AG10803 (cell line): Measurements from ENCODE around the gene ANO6.

ENCODE experiments used
- DNase-seq: peaks from one replicate; pipeline ENCODE4 v3.0.0; 2010; ENCODE audit warnings: low read depth
- H3K4me3 ChIP-seq: 2 replicates; pipeline ENCODE4 v1.5.1; 2011; ENCODE audit warnings: mild to moderate bottlenecking, low read length, control low read depth
- TF ChIP-seq, protein P1 (sequence below): conservative IDR thresholded peaks from 2 replicates; pipeline ENCODE4 v1.5.1; 2011; ENCODE audit warnings: mild to moderate bottlenecking, low read length, control low read depth, inconsistent platforms

Gene ANO6

DNA sequence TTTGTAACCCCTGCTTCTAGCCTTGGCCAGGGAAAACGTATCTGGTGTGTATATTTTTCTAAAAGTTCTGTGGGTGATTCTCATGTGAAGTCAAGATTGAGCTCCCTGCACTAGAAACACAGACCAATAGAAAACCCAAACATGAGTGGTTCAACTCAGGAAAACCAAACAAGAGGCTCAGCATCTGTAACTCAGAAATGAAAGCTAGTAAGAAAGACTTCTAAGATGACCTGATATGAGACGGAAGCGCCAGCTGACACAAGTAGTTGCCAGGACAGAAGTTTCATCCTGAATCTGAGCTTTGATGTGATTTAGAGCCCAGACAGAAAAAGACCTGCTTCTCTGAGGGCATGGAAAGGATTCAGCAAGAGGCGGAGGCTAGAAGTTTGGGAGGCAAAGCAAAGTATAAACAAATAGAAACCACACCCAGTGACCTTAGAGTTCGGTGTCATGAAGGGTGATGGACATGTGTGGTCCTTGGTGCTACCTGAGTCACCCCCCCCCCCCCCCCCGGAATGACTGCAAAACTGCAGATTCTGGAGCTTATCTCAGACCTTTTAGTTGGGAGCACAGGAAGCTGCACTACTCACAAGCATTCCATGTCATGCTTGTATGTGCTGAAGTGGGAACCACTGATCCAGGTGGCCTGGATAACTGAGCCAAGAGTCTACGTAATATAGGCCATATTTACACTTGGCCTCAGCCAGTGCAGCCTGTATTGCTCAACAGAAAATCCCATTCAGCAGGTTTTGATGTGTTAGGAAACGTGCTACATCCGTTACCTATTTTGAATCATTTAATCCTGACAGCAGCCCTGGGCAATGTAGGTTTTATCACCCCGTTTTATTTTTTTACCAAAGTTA is 191.3 kb downstream of the ANO6 start:
- TF ChIP-seq, protein P1, sequence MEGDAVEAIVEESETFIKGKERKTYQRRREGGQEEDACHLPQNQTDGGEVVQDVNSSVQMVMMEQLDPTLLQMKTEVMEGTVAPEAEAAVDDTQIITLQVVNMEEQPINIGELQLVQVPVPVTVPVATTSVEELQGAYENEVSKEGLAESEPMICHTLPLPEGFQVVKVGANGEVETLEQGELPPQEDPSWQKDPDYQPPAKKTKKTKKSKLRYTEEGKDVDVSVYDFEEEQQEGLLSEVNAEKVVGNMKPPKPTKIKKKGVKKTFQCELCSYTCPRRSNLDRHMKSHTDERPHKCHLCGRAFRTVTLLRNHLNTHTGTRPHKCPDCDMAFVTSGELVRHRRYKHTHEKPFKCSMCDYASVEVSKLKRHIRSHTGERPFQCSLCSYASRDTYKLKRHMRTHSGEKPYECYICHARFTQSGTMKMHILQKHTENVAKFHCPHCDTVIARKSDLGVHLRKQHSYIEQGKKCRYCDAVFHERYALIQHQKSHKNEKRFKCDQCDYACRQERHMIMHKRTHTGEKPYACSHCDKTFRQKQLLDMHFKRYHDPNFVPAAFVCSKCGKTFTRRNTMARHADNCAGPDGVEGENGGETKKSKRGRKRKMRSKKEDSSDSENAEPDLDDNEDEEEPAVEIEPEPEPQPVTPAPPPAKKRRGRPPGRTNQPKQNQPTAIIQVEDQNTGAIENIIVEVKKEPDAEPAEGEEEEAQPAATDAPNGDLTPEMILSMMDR = no peak
- no peak for DNase-seq
- H3K4me3 ChIP-seq = no peak overlapping the region

DNA sequence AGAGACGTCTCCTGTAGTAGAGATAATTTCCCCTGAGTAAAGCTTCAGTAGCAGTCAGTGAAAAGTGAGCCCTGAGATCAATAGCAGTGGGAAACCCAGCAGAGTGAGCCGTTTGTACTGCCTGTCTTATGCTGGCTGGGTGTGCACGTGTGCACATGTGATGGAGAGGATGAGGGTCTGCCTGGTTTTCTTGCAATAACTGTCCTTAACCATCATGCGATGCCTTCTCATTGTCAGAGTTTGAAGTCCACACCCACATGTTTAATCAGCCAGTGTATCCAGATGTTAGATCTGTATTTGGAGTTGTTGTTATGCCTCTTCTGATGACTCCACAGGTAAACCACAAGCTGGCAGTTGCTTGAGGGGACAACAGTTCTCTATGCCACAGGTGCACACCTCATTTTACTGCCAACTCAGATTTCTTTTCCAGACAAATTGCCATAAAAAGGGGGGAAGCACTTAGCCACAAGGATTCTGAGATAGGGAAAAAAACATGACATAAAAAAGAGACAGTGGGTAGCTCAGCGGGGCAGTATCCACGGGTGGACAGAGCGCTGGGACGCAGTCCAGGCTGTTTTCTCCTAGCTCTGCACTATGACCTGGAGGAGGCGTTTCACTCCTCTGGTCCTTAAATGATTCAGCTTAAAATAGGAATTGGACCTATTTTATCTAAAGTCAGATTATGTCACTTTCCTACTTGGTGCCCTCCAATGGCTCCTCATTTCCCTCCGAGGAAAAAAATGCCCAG is 192.3 kb downstream of the ANO6 start:
- TF ChIP-seq, protein P1 = no peak
- no peak for DNase-seq
- H3K4me3 ChIP-seq = no peak overlapping the region

DNA sequence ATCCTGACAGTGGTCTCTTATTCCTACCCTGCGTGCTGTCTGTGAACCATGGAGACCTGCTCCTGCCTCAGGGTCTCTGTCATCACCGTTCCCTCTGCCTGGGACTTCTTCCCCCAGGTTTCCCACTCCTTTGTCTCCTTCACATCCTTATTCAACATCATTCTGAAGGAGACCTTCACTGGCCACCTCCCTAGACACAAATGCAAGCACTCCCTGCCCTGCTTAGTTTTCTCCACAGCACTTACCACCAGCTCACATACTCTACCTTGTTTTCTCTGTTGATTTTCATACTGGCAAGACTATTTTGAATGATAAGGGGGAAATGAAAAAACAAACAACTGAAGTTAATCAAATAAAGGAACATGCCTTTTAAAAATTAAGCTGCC is 192.8 kb downstream of the ANO6 start:
- no peak overlapping the region for H3K4me3 ChIP-seq
- TF ChIP-seq, protein P1 = no peak
- DNase-seq = no peak

DNA sequence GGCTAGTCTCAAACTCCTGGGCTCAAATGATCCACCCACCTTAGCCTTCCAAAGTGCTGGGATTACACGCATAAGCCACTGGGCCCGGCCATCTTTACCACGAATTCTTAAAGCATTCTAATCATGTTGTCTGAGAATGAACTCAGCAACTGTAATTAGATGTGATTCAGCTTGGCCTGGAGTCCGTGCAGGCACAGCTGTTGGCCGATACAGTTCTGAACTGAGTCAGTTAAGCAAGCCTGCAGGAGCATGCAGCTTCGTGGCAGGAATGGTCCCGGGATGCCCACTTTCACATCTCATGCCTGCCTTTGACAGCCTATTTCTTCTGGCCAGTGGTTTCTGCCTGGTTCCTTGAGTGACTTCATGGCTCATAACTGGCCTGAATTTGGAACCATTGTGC is 194.1 kb downstream of the ANO6 start:
- H3K4me3 ChIP-seq = no peak overlapping the region
- DNase-seq = peak; percentile 85
- TF ChIP-seq, protein P1 = no peak

DNA sequence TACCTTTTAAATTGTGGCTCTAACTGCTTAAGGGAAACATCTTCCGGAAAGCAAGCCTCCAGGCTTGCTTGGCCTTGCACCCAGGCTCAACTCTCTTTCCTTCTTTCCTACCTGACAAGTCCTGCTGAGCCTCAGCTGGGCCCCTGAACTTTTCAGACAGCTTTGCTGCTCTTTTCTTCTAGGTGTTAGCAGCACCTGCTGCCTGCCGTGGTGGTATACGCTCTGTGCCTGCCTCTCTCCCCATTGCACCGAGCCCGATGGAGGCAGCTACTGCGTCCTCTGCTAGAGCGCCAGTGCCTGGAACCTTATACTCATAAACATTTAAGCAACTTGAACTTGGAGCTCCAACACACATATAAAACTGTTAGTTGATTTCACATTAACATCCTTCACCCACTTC is 195.7 kb downstream of the ANO6 start:
- H3K4me3 ChIP-seq = no peak overlapping the region
- DNase-seq = no peak
- TF ChIP-seq, protein P1 = no peak

- TF ChIP-seq, protein P1 = no peak
- no peak overlapping the region for H3K4me3 ChIP-seq
- DNase-seq = peak; percentile 99
Measured at GRCh38 chr12:45415393-45415817, 199.5 kb downstream of the ANO6 start.

DNA sequence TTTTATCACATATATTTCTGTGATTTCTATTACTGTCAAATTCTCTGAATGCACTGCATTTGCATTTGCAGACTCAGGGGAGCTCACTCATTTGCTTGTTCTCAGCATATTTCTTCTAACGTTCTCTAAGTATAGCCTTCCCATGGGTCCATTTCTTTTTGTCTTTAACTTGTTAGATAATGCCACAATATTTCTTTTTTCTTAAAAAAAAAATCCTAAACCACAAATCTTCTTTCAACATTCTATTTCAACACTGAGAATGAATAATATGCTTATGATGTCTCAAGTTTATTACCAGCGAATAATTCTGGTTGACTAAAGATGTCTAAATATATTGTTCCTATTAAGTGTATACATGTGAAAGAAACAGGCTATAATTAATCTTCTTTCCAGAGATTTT is 200.2 kb downstream of the ANO6 start:
- TF ChIP-seq, protein P1 = no peak
- peak; percentile 61 for DNase-seq
- no peak overlapping the region for H3K4me3 ChIP-seq
